Body of pancreas (tissue), 4 donors: ENCODE measurements around the gene RPGRIP1. TPM values are rescaled to one million over a fixed set of nuclear protein-coding genes. Genes with fewer than 3 reads are reported as not detected.

Experiments used
- ATAC-seq: fragments of 150-250 bp; one replicate; pipeline ENCODE4 v1.9.1; 2016
- DNase-seq, 4 donors: peaks; one replicate each; pipeline ENCODE4 v3.0.0-alpha.2; 2019
- H3K27ac ChIP-seq, 4 donors: fragments of 200-600 bp; sonication (generic); 1 replicate in 3 of 4; 2 replicates in 1 of 4; pipeline versions ENCODE4 v1.5.1 to v1.6.1; 2016 to 2019; ENCODE audit warnings: mild to moderate bottlenecking in 1 of 4, mixed read lengths in 1 of 4, moderate library complexity in 1 of 4
- H3K27me3 ChIP-seq, 2 donors: fragments of 200-600 bp; sonication (generic); one replicate each; pipeline ENCODE4 v1.6.0; 2016; ENCODE audit warnings: mild to moderate bottlenecking in 1 of 2
- H3K36me3 ChIP-seq, 2 donors: fragments of 200-600 bp; sonication (generic); replicated peaks in 1 of 2; 2 replicates each; pipeline ENCODE4 v1.5.1; 2016; ENCODE audit warnings: low read depth in 2 of 2; ENCODE audit not compliant: insufficient read depth in 1 of 2
- H3K4me1 ChIP-seq: fragments of 200-600 bp; sonication (generic); one replicate; pipeline ENCODE4 v1.6.0; 2016
- H3K4me3 ChIP-seq, 2 donors: fragments of 200-600 bp; sonication (generic); 1 replicate in 1 of 2; 2 replicates in 1 of 2; pipeline ENCODE4 v1.5.1; 2016 to 2019
- H3K9me3 ChIP-seq, 3 donors: fragments of 200-600 bp; sonication (generic); 1 replicate in 2 of 3; 2 replicates in 1 of 3; pipeline ENCODE4 v1.5.1; 2016
- POLR2A ChIP-seq, 3 donors: fragments of 450-650 bp; IDR thresholded peaks; one replicate each; pipeline ENCODE4 v1.6.1; 2016; ENCODE audit warnings: antibody characterized with exemption in 3 of 3, mild to moderate bottlenecking in 2 of 3
- WGBS, 2 donors: methylation state at CpG; one replicate each; pipeline ENCODE4 v1.1.5; 2017; 5-methylcytosine and 5-hydroxymethylcytosine counted together
- intact Hi-C: fragments of 100-400 bp; cut with DNase I; formaldehyde crosslinking; loops from one replicate; pipeline ENCODE4 v1.15.1; 2023
- total RNA-seq, 2 donors: library from RNA; depleted of rRNA; stranded (reverse); fragments of >200 nt; gene quantifications; one replicate each; pipeline ENCODE4 v1.1.0, GENCODE V29; 2016
- TF ChIP-seq, protein P1 (sequence below), 7 experiments: fragments of 450-650 bp in 4 of 7; fragments of 200-600 bp in 3 of 7; sonication (generic) in 3 of 7; IDR thresholded peaks; one replicate each; pipeline ENCODE4 v1.5.1; 2016 to 2019; ENCODE audit warnings: antibody characterized with exemption in 7 of 7

RPGRIP1 gene
- total RNA-seq, 2 donors from 2014 or later, result not detected

- no peak for ATAC-seq
- no peaks in the 10 kb centered on the region for H3K36me3 ChIP-seq
- H3K9me3 ChIP-seq, result no peaks in the 10 kb centered on the region
- peak overlapping the region; percentile 33 to 84 (median 82) for H3K27ac ChIP-seq
- 63 to 64% methylated on average over 8 of the region's 8 CpGs for WGBS, 2 donors
- H3K27me3 ChIP-seq, result no peaks in the 10 kb centered on the region
- TF ChIP-seq POLR2A (IDR thresholded peaks at IDR 0.05), result no peak
- TF ChIP-seq, protein P1, sequence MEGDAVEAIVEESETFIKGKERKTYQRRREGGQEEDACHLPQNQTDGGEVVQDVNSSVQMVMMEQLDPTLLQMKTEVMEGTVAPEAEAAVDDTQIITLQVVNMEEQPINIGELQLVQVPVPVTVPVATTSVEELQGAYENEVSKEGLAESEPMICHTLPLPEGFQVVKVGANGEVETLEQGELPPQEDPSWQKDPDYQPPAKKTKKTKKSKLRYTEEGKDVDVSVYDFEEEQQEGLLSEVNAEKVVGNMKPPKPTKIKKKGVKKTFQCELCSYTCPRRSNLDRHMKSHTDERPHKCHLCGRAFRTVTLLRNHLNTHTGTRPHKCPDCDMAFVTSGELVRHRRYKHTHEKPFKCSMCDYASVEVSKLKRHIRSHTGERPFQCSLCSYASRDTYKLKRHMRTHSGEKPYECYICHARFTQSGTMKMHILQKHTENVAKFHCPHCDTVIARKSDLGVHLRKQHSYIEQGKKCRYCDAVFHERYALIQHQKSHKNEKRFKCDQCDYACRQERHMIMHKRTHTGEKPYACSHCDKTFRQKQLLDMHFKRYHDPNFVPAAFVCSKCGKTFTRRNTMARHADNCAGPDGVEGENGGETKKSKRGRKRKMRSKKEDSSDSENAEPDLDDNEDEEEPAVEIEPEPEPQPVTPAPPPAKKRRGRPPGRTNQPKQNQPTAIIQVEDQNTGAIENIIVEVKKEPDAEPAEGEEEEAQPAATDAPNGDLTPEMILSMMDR (IDR thresholded peaks at IDR 0.05), result no peak
- H3K4me1 ChIP-seq, result peaks cover 12% of the 10 kb centered on the region
- no peak for DNase-seq
- H3K4me3 ChIP-seq, result no peak overlapping the region
- intact Hi-C loops, result no loop called here
These were observed 29.4 kb downstream of the RPGRIP1 start for GRCh38 chr14:21309238-21309636.

DNA sequence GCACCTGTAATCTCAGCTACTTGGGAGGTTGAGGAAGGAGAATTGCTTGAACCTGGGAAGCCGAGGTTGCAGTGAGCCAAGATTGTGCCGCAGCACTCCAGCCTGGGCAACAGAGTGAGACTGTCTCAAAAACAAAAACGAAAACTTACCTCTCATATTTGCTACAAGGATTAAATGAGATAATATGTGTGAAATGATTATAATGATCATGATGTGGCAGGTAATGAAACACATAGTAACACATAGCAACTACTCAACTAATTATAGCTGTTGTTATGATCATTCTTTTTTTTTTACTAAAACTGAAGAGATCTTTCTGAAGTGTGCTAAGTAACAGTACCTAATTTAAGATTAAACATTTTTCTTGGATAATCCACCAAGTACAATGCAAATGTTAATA is 30.1 kb downstream of the RPGRIP1 start:
- TF ChIP-seq, protein P1 (IDR thresholded peaks at IDR 0.05), result no peak
- TF ChIP-seq POLR2A (IDR thresholded peaks at IDR 0.05), result no peak
- no peak overlapping the region for H3K4me3 ChIP-seq
- no peak overlapping the region for H3K27ac ChIP-seq
- DNase-seq (no peak), ATAC-seq (no peak)
- WGBS, 2 donors, result 93 to 94% methylated on average over 3 of the region's 3 CpGs
- intact Hi-C loops, result no loop called here
- no peaks in the 10 kb centered on the region for H3K36me3 ChIP-seq
- H3K9me3 ChIP-seq, result no peaks in the 10 kb centered on the region
- no peaks in the 10 kb centered on the region for H3K27me3 ChIP-seq
- H3K4me1 ChIP-seq, result peaks cover 12% of the 10 kb centered on the region

GRCh38 chr14:21311614-21312013 is 31.7 kb downstream of the RPGRIP1 start:
- no peaks in the 10 kb centered on the region for H3K27me3 ChIP-seq
- ATAC-seq, result no peak
- WGBS, 2 donors, result 55 to 69% methylated on average over 2 of the region's 2 CpGs

DNA sequence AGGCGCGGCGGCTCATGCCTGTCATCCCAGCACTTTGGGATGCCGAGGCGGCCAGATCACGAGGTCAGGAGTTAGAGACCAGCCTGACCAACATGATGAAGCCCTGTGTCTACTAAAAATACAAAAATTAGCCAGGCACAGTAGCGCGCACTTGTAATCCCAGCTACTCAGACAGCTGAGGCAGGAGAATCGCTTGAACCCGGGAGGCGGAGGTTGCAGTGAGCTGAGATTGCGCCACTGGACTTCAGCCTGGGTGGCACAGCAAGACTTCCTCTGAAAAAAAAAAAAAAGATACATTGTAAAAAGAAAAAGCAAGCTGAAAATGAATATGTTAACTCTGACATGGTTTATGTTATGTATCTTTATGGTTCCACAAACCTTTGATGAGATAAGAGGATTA is 33.6 kb downstream of the RPGRIP1 start:
- H3K27me3 ChIP-seq, result no peaks in the 10 kb centered on the region
- intact Hi-C loops, result no loop called here
- TF ChIP-seq, protein P1 (IDR thresholded peaks at IDR 0.05), result no peak
- TF ChIP-seq POLR2A (IDR thresholded peaks at IDR 0.05), result no peak

More at GRCh38 chr14:21311614-21312013, 31.7 kb downstream of the RPGRIP1 start:
- Histone ChIP-seq H3K4me3 (no peak overlapping the region), H3K9me3 (no peaks in the 10 kb centered on the region), H3K36me3 (no peaks in the 10 kb centered on the region), H3K27ac (no peak overlapping the region), H3K4me1 (peaks cover 12% of the 10 kb centered on the region)
- no peak for DNase-seq
- intact Hi-C loops, result no loop called here
- no peak for TF ChIP-seq POLR2A (IDR thresholded peaks at IDR 0.05)
- TF ChIP-seq, protein P1 (IDR thresholded peaks at IDR 0.05), result no peak

GRCh38 chr14:21317398-21317797 is 37.5 kb downstream of the RPGRIP1 start:
- no peaks in the 10 kb centered on the region for H3K4me1 ChIP-seq
- DNase-seq (no peak), ATAC-seq (no peak)
- no peaks in the 10 kb centered on the region for H3K9me3 ChIP-seq
- no peaks in the 10 kb centered on the region for H3K27me3 ChIP-seq
- no peaks in the 10 kb centered on the region for H3K36me3 ChIP-seq
- intact Hi-C loops, result no loop called here
- no peak overlapping the region for H3K4me3 ChIP-seq
- TF ChIP-seq POLR2A (IDR thresholded peaks at IDR 0.05), result no peak
- TF ChIP-seq, protein P1 (IDR thresholded peaks at IDR 0.05), result no peak
- H3K27ac ChIP-seq, result no peak overlapping the region
- WGBS, 2 donors, result 45 to 48% methylated on average over 3 of the region's 3 CpGs

More for the DNA sequence above, 33.6 kb downstream of the RPGRIP1 start:
- H3K4me3 ChIP-seq, result no peak overlapping the region
- no peaks in the 10 kb centered on the region for H3K9me3 ChIP-seq
- ATAC-seq, result no peak
- H3K36me3 ChIP-seq, result no peaks in the 10 kb centered on the region
- H3K4me1 ChIP-seq, result peaks cover 5% of the 10 kb centered on the region
- 75 to 85% methylated on average over 12 of the region's 12 CpGs for WGBS, 2 donors
- no peak for DNase-seq
- no peak overlapping the region for H3K27ac ChIP-seq
